LNCAP (cell line): ENCODE measurements around the gene LTB4R.

Experiments used
- TF ChIP-seq, protein P1 (sequence below): fragments of 450-650 bp; IDR thresholded peaks from 2 replicates; pipeline ENCODE4 v1.5.1; 2017; ENCODE audit warnings: mild to moderate bottlenecking

LTB4R gene

GRCh38 chr14:24366721-24367513, 55.6 kb downstream of the LTB4R start:
- TF ChIP-seq, protein P1, sequence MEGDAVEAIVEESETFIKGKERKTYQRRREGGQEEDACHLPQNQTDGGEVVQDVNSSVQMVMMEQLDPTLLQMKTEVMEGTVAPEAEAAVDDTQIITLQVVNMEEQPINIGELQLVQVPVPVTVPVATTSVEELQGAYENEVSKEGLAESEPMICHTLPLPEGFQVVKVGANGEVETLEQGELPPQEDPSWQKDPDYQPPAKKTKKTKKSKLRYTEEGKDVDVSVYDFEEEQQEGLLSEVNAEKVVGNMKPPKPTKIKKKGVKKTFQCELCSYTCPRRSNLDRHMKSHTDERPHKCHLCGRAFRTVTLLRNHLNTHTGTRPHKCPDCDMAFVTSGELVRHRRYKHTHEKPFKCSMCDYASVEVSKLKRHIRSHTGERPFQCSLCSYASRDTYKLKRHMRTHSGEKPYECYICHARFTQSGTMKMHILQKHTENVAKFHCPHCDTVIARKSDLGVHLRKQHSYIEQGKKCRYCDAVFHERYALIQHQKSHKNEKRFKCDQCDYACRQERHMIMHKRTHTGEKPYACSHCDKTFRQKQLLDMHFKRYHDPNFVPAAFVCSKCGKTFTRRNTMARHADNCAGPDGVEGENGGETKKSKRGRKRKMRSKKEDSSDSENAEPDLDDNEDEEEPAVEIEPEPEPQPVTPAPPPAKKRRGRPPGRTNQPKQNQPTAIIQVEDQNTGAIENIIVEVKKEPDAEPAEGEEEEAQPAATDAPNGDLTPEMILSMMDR = no peak
